ENCODE data around the gene NUDT2. TPM values are rescaled to one million over a fixed set of nuclear protein-coding genes. Genes with fewer than 3 reads are reported as not detected.
A peak's percentile ranks its signal among the peaks of the same experiment; 100 is the strongest.
"Not testable (repeated sequence)": the region's sequence is repeated elsewhere in the genome, so short reads cannot be mapped to it uniquely, and the experiment has no call there.

The NUDT2 gene
- total RNA-seq (2014; rRNA removed; shearing (Covaris generic)): 28.6 and 32.4 TPM in 2 replicates

GRCh38 chr9:34328987-34329832, at the start of gene NUDT2, which contains the start of gene KIF24:
Gene NUDT2 (plus strand): TSS chr9:34329569. CDS start chr9:34339040, 9,471 bp downstream.
Gene KIF24 (minus strand): TSS chr9:34329268. CDS start chr9:34311346, 17,922 bp downstream.
- peak; percentile 96 for DNase-seq
- Histone ChIP-seq H3K4me3 (ENCODE audit: insufficient read depth, low read depth, low read length) (peak within 1 kb of the TSS; percentile 94), H3K36me3 (replicated peaks; ENCODE audit: control insufficient read depth, insufficient read depth, low read length) (no peaks in the 10 kb centered on the region), H3K27me3 (ENCODE audit: control insufficient read depth, insufficient read depth, low read length) (no peaks in the 10 kb centered on the region)

- Histone ChIP-seq H3K4me3 (ENCODE audit: insufficient read depth, low read depth, low read length) (no peak overlapping the region), H3K27me3 (ENCODE audit: control insufficient read depth, insufficient read depth, low read length) (no peaks in the 10 kb centered on the region), H3K36me3 (replicated peaks; ENCODE audit: control insufficient read depth, insufficient read depth, low read length) (no peaks in the 10 kb centered on the region)
- no peak for DNase-seq
Observed at GRCh38 chr9:34282096-34282495, 47.3 kb upstream of the NUDT2 start.

GRCh38 chr9:34289159-34289558, 40.2 kb upstream of the NUDT2 start:
- DNase-seq: no peak
- Histone ChIP-seq H3K27me3 (ENCODE audit: control insufficient read depth, insufficient read depth, low read length) (no peaks in the 10 kb centered on the region), H3K36me3 (replicated peaks; ENCODE audit: control insufficient read depth, insufficient read depth, low read length) (no peaks in the 10 kb centered on the region)

GRCh38 chr9:34291023-34291422, 38.3 kb upstream of the NUDT2 start:
- Histone ChIP-seq H3K4me3 (ENCODE audit: insufficient read depth, low read depth, low read length) (no peak overlapping the region), H3K27me3 (ENCODE audit: control insufficient read depth, insufficient read depth, low read length) (no peaks in the 10 kb centered on the region), H3K36me3 (replicated peaks; ENCODE audit: control insufficient read depth, insufficient read depth, low read length) (no peaks in the 10 kb centered on the region)
- DNase-seq: no peak

More at GRCh38 chr9:34289159-34289558, 40.2 kb upstream of the NUDT2 start:
- H3K4me3 ChIP-seq (ENCODE audit: insufficient read depth, low read depth, low read length): no peak overlapping the region

GRCh38 chr9:34291423-34291822, 37.9 kb upstream of the NUDT2 start:
- no peak overlapping the region for H3K4me3 ChIP-seq (ENCODE audit: insufficient read depth, low read depth, low read length)
- no peak for DNase-seq
- no peaks in the 10 kb centered on the region for H3K36me3 ChIP-seq (replicated peaks; ENCODE audit: control insufficient read depth, insufficient read depth, low read length)
- no peaks in the 10 kb centered on the region for H3K27me3 ChIP-seq (ENCODE audit: control insufficient read depth, insufficient read depth, low read length)

GRCh38 chr9:34292552-34292951, 36.8 kb upstream of the NUDT2 start:
- no peak for DNase-seq
- H3K4me3 ChIP-seq (ENCODE audit: insufficient read depth, low read depth, low read length): no peak overlapping the region
- no peaks in the 10 kb centered on the region for H3K27me3 ChIP-seq (ENCODE audit: control insufficient read depth, insufficient read depth, low read length)
- no peaks in the 10 kb centered on the region for H3K36me3 ChIP-seq (replicated peaks; ENCODE audit: control insufficient read depth, insufficient read depth, low read length)

- H3K4me3 ChIP-seq (ENCODE audit: insufficient read depth, low read depth, low read length); H3K36me3 ChIP-seq (replicated peaks; ENCODE audit: control insufficient read depth, insufficient read depth, low read length); DNase-seq; H3K27me3 ChIP-seq (ENCODE audit: control insufficient read depth, insufficient read depth, low read length): not testable (repeated sequence)
Observed at GRCh38 chr9:34301064-34301463, 28.3 kb upstream of the NUDT2 start.

GRCh38 chr9:34308316-34308715, 21.1 kb upstream of the NUDT2 start:
- not testable (repeated sequence) for H3K4me3 ChIP-seq (ENCODE audit: insufficient read depth, low read depth, low read length); H3K27me3 ChIP-seq (ENCODE audit: control insufficient read depth, insufficient read depth, low read length); H3K36me3 ChIP-seq (replicated peaks; ENCODE audit: control insufficient read depth, insufficient read depth, low read length); DNase-seq

GRCh38 chr9:34310215-34310614, 19.2 kb upstream of the NUDT2 start:
- H3K36me3 ChIP-seq (replicated peaks; ENCODE audit: control insufficient read depth, insufficient read depth, low read length): no peaks in the 10 kb centered on the region

GRCh38 chr9:34311499-34312185, 17.7 kb upstream of the NUDT2 start:
- Histone ChIP-seq H3K4me3 (ENCODE audit: insufficient read depth, low read depth, low read length) (no peak overlapping the region), H3K27me3 (ENCODE audit: control insufficient read depth, insufficient read depth, low read length) (no peaks in the 10 kb centered on the region), H3K36me3 (replicated peaks; ENCODE audit: control insufficient read depth, insufficient read depth, low read length) (no peaks in the 10 kb centered on the region)
- DNase-seq: no peak

More at GRCh38 chr9:34310215-34310614, 19.2 kb upstream of the NUDT2 start:
- Histone ChIP-seq H3K4me3 (ENCODE audit: insufficient read depth, low read depth, low read length) (no peak overlapping the region), H3K27me3 (ENCODE audit: control insufficient read depth, insufficient read depth, low read length) (no peaks in the 10 kb centered on the region)
- no peak for DNase-seq

- H3K4me3 ChIP-seq (ENCODE audit: insufficient read depth, low read depth, low read length): no peak overlapping the region
- H3K36me3 ChIP-seq (replicated peaks; ENCODE audit: control insufficient read depth, insufficient read depth, low read length): no peaks in the 10 kb centered on the region
- DNase-seq: no peak
- H3K27me3 ChIP-seq (ENCODE audit: control insufficient read depth, insufficient read depth, low read length): no peaks in the 10 kb centered on the region
Observed at GRCh38 chr9:34317436-34317835, 11.9 kb upstream of the NUDT2 start.

GRCh38 chr9:34318163-34318790, 11.1 kb upstream of the NUDT2 start:
- H3K27me3 ChIP-seq (ENCODE audit: control insufficient read depth, insufficient read depth, low read length): no peaks in the 10 kb centered on the region
- H3K36me3 ChIP-seq (replicated peaks; ENCODE audit: control insufficient read depth, insufficient read depth, low read length): no peaks in the 10 kb centered on the region
- DNase-seq: peak; percentile 35
- no peak overlapping the region for H3K4me3 ChIP-seq (ENCODE audit: insufficient read depth, low read depth, low read length)

- no peaks in the 10 kb centered on the region for H3K27me3 ChIP-seq (ENCODE audit: control insufficient read depth, insufficient read depth, low read length)
- H3K36me3 ChIP-seq (replicated peaks; ENCODE audit: control insufficient read depth, insufficient read depth, low read length): no peaks in the 10 kb centered on the region
- H3K4me3 ChIP-seq (ENCODE audit: insufficient read depth, low read depth, low read length): no peak overlapping the region
- no peak for DNase-seq
Observed at GRCh38 chr9:34321451-34321850, 7.9 kb upstream of the NUDT2 start.

GRCh38 chr9:34322899-34323591, 6.3 kb upstream of the NUDT2 start:
- Histone ChIP-seq H3K36me3 (replicated peaks; ENCODE audit: control insufficient read depth, insufficient read depth, low read length) (no peaks in the 10 kb centered on the region), H3K27me3 (ENCODE audit: control insufficient read depth, insufficient read depth, low read length) (no peaks in the 10 kb centered on the region), H3K4me3 (ENCODE audit: insufficient read depth, low read depth, low read length) (no peak overlapping the region)
- no peak for DNase-seq
